Activated effector memory CD4-positive, alpha-beta T cell treated with Interleukin-2 at 50 U/mL for 16 hours (primary cell): ENCODE data around the gene MYO10.
"Not testable (repeated sequence)": the region's sequence is repeated elsewhere in the genome, so short reads cannot be mapped to it uniquely, and the experiment has no call there.

ENCODE experiments used
- DNase-seq: peaks from one replicate; pipeline ENCODE4 v3.0.0-alpha.2; 2020

MYO10 gene

DNA sequence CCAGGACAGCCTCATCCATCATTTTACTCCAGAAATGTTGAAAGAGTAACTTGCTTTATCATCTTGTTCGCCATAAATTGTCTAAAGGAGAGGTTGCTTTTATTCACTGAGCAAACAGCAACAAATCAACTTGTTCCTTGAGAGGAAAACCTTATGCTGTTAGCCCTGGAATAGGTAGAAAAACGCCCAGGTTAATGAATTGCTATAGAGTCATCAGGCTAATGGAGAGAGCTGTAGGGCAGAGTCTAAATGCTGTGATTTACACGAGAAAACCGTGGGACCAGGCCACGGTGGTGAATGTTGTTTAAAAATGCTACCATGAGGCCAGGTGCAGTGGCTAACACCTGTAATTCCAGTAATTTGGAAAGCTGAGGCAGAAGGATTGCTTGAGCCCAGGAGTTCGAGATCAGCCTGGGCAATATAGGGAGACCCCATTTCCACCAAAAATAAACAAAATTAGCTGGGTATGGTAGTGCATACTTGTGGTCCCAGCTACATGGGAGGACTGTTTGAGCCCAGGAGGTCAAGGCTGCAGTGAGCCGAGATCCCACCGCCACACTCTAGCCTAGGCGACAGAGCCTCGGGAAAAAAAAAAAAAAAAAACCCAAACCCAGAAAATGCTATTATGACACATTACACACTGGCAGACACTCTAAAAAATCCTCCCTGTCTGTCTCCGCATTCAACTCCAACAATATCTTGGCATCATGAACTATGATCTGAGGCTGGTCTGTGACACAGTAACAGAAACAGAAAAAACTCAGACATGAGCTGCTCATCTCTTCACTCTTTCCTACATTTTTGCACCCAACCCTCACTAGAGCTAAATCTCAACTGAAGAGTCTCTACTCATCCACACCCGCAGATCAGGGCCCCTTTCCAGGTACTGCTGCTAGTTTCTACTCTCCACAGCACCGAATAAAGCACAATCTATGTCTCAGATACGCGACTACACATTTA is 200.7 kb downstream of the MYO10 start:
- DNase-seq: no peak

- DNase-seq: no peak
Observed at GRCh38 chr5:16733331-16734006, 202.6 kb downstream of the MYO10 start.

DNA sequence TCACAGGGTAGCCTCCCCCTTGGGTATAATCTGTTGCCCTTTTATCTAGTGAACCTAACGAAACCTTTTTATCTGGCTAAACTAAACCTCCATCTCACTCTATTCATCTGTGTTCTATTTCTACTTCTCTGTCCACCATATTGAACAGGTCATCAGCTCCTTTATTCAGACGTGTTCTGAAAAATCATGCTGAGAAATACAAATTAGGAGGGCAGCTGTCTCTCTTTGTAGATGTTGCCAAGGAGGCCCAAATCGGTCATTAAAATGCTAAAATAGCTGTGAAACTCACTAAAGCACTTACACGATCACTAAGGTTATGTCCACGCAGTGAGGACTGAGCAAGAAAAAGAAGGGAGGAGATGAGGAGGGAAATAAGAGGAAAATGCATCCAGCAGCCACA is 203.7 kb downstream of the MYO10 start:
- no peak for DNase-seq

GRCh38 chr5:16727755-16728325 is 208.2 kb downstream of the MYO10 start:
- DNase-seq: no peak

GRCh38 chr5:16726538-16726946 is 209.5 kb downstream of the MYO10 start:
- DNase-seq: no peak

DNA sequence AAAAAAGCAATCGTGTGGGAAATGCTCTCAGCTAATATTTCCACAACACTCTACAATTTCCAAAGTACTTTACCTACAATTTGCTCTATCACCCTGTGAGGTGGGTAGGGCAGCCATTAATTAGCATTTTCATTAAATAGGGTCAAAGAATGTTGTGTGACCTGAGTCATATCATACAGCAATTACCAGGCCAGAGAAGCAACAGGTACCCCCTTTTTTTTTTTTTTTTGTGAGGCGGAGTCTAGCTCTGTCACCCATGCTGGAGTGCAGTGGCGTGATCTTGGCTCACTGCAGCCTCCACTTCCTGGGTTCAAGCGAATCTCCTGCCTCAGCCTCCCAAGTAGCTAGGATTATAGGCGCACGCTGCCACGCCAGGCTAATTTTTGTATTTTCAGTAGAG is 210.5 kb downstream of the MYO10 start:
- DNase-seq: no peak

- DNase-seq: no peak
Observed at GRCh38 chr5:16723821-16724220, 212.3 kb downstream of the MYO10 start.

GRCh38 chr5:16722097-16722495 is 214.0 kb downstream of the MYO10 start:
- no peak for DNase-seq

- DNase-seq: no peak
Observed at GRCh38 chr5:16721151-16722096, 214.7 kb downstream of the MYO10 start.

DNA sequence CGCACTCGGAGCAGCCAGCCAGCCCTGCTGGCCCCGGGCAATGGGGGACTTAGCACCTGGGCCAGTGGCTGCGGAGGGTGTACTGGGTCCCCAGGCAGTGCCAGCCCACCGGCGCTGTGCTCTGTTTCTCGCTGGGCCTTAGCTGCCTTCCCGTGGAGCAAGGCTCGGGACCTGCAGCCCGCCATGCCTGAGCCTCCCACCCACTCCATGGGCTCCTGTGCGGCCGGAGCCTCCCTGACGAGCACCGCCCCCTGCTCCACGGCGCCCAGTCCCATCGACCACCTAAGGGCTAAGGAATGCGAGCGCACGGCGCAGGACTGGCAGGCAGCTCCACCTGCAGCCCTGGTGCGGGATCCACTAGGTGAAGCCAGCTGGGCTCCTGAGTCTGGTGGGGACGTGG is 218.1 kb downstream of the MYO10 start:
- DNase-seq: not testable (repeated sequence)

- no peak for DNase-seq
Observed at GRCh38 chr5:16713386-16713928, 222.6 kb downstream of the MYO10 start.

DNA sequence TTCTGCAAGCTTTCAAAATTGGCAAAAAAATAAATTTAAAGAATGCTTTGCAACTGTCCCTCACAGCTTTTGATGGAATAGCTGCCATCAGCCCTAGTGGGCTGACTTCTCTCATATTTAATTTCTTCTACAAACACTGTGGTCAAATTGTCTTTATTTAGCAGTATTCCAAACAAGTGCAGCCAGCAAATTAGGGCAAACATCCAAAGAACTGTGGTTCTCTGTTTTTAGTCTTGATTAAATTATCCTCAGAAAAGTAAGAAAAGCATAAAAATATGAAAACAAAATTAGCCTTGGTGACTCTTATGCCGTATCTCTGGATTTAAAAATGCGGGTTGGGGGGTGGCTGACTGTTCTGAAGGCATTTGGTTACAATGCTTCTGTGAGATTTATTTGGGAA is 223.5 kb downstream of the MYO10 start:
- DNase-seq: no peak

DNA sequence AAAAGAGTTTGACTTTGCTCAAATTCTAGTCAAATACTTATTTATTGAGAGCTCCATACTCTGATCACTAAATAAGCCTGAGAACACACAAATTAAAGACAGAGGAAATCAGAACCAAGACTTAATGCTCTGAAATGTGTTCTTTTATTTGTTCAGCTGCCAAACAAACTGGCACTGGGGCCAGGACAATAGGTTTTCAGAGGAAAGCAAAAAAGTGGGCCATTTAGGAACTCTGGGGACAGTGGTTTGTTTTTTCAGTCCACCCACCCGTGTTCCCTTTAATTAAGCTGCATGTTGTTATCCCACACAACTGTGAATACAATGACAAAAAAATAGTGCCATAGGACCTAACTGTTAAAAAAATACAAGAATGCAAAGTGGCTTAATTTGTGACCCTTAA is 223.9 kb downstream of the MYO10 start:
- no peak for DNase-seq

- DNase-seq: no peak
Observed at GRCh38 chr5:16709691-16710433, 226.2 kb downstream of the MYO10 start.

- no peak for DNase-seq
Observed at GRCh38 chr5:16707869-16708192, 228.3 kb downstream of the MYO10 start.

- no peak for DNase-seq
Observed at GRCh38 chr5:16707168-16707868, 228.8 kb downstream of the MYO10 start.

- no peak for DNase-seq
Observed at GRCh38 chr5:16704945-16705344, 231.1 kb downstream of the MYO10 start.

DNA sequence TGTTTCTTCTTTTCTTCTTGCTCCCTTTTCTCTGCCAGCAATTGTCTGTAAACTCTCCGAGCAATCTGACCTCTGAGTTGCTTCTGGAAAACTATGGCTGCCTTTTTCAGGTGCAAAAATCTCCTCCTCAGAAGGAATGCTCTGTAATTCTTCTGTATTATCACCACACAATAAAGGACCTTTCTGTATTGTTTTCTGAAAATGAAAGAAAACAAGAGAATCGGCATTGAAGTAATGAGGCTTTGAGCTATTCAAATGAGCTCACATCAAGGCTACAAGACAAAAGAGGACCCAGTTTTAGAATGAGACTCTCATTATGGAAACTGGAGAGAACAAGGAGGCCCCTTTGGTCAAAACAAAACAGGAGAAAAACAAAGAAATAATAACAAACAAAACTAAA is 233.1 kb downstream of the MYO10 start:
- DNase-seq: no peak

DNA sequence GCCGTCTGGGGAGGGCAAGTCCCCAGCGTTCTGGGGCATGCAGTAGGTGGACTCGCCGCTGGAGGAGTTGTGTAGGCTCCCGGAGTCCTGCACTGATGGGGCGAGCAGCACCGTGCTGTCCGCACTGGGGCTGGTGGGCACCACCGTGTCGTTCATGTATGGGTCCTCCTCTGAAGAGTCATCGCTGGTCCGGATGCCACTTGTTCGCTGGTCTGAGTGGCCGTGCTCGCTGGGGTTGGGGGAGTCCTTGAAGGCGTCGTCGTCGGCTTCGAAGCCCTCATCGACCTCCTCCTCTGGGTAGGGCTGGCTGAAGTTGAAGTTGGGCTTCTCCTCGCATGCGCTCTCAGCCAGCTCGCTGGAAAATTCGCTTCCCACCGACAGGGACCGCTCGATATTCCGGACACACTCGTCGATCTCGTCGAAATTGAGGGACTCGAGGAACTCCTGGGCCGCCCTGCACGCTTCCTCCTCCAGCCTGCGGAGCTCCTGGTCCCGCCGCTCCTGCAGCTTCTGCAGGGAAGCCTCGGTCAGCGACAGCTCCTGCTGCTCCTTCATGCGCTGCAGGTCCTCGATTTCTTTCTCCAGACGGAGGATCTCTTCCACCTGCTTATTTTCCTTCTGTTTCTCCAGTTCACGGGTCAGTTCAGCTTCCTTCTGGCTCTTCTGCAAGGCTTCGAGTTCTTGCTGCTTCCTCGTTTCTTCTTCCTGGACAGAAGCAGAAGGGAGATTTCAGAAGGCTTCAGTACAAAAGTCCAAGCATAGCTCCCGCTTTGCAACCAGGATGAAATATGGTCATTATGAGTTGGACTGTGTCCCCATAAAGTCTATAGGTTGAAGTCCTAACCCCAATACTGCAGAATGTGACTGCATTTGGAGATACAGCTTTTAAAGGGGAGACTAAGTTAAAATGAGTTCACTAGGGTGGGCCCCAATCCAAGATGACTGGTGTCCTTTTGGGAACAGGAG is 234.7 kb downstream of the MYO10 start:
- DNase-seq: no peak

DNA sequence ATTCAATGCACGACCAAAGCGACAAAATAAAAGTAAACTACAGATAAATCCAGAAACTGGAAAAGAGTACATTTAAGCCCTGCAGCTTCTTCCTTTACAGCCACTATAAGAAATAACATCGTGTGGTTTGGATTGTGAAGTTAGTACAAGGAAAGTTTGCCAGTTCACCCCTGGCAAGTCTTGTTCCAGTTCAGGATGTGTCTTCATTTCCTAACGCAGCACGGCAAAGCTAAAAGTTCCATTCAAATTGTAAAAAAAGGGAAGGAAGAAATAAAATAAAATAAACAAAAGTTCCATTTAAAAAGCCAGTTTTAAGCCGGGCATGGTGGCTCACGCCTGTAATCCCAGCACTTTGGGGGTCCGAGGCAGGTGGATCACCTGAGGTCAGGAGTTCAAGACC is 236.0 kb downstream of the MYO10 start:
- DNase-seq: no peak
